PC-9 (cell line): Measurements from ENCODE around the gene BCAS3. TPM values are rescaled to one million over a fixed set of nuclear protein-coding genes. Genes with fewer than 3 reads are reported as not detected.

ENCODE experiments used
- BruUV-seq: library from RNA; stranded (reverse); fragments of 400-500 nt; replicated peaks from 2 replicates; lab custom pipeline; 2021; lab: Mats Ljungman, UMichigan
- CTCF ChIA-PET: fragments of 300-600 bp; sonication (Branson Sonifier 250); formaldehyde crosslinking; loops from one replicate; lab custom pipeline; 2022; ENCODE audit warnings: antibody characterized with exemption; lab: Charles Lee
- POLR2A ChIA-PET: fragments of 300-600 bp; sonication (Branson Sonifier 250); formaldehyde crosslinking; loops from one replicate; lab custom pipeline; 2022; ENCODE audit warnings: antibody characterized with exemption; ENCODE audit not compliant: unreplicated experiment; lab: Charles Lee
- DNase-seq, 2 experiments: peaks; one replicate each; pipeline versions ENCODE4 v3.0.0 to v3.0.0-alpha.2; 2015 to 2022; ENCODE audit warnings: mixed read lengths in 1 of 2
- H2AFZ ChIP-seq: fragments of 200-600 bp; sonication (generic); 2 replicates; pipeline ENCODE4 v1.8.1; 2017; ENCODE audit warnings: antibody characterized with exemption
- H3F3A ChIP-seq: fragments of 200-600 bp; sonication (generic); 2 replicates; pipeline ENCODE4 v1.8.1; 2017; ENCODE audit warnings: antibody characterized with exemption, mild to moderate bottlenecking, low read depth; ENCODE audit not compliant: insufficient read depth
- H3K27ac ChIP-seq: fragments of 200-600 bp; sonication (generic); 2 replicates; pipeline ENCODE4 v1.6.1; 2016; ENCODE audit warnings: mixed run types
- H3K27me3 ChIP-seq: fragments of 200-600 bp; sonication (generic); 2 replicates; pipeline ENCODE4 v1.6.1; 2016; ENCODE audit warnings: low read depth, mixed run types; ENCODE audit not compliant: insufficient read depth
- H3K36me3 ChIP-seq: fragments of 200-600 bp; sonication (generic); 2 replicates; pipeline ENCODE4 v1.6.1; 2016; ENCODE audit warnings: low read depth, mixed run types
- H3K4me1 ChIP-seq: fragments of 200-600 bp; sonication (generic); replicated peaks from 2 replicates; pipeline ENCODE4 v1.6.1; 2016; ENCODE audit warnings: mixed run types; ENCODE audit not compliant: insufficient read depth
- H3K4me2 ChIP-seq: fragments of 200-600 bp; sonication (generic); 2 replicates; pipeline ENCODE4 v1.6.1; 2017; ENCODE audit warnings: mixed run types
- H3K4me3 ChIP-seq: fragments of 200-600 bp; sonication (generic); 2 replicates; pipeline ENCODE4 v1.6.1; 2016; ENCODE audit warnings: mixed run types
- H3K79me2 ChIP-seq: fragments of 200-600 bp; sonication (generic); 2 replicates; pipeline ENCODE4 v1.6.1; 2017; ENCODE audit warnings: low read depth, mixed run types
- H3K9me2 ChIP-seq: fragments of 200-600 bp; sonication (generic); 2 replicates; pipeline ENCODE4 v1.8.1; 2017; ENCODE audit warnings: mild to moderate bottlenecking; ENCODE audit not compliant: insufficient read depth
- H3K9me3 ChIP-seq: fragments of 200-600 bp; sonication (generic); 2 replicates; pipeline ENCODE4 v1.8.1; 2016; ENCODE audit warnings: low read depth; ENCODE audit not compliant: insufficient read depth
- H4K20me1 ChIP-seq: fragments of 200-600 bp; sonication (generic); 2 replicates; pipeline ENCODE4 v1.8.1; 2017; ENCODE audit not compliant: insufficient read depth
- CTCF ChIP-seq: fragments of 200-600 bp; sonication (generic); conservative IDR thresholded peaks from 2 replicates; pipeline ENCODE4 v1.6.1; 2017; ENCODE audit warnings: mixed run types, antibody characterized with exemption, mild to moderate bottlenecking, moderate library complexity
- EZH2 ChIP-seq: fragments of 200-600 bp; sonication (generic); IDR thresholded peaks from 2 replicates; pipeline ENCODE4 v1.8.0; 2017; ENCODE audit warnings: antibody characterized with exemption, low read depth
- intact Hi-C: fragments of 100-400 bp; cut with micrococcal nuclease; formaldehyde crosslinking; loops from one replicate; pipeline ENCODE4 v1.10.0; 2022; ENCODE audit not compliant: unreplicated experiment
- total RNA-seq: library from RNA; stranded (reverse); gene quantifications from 2 replicates; pipeline ENCODE4 v1.2.3, GENCODE V29; 2021

BCAS3 gene
- total RNA-seq, 1 experiment from 2014 or later, result 26.0 TPM

DNA sequence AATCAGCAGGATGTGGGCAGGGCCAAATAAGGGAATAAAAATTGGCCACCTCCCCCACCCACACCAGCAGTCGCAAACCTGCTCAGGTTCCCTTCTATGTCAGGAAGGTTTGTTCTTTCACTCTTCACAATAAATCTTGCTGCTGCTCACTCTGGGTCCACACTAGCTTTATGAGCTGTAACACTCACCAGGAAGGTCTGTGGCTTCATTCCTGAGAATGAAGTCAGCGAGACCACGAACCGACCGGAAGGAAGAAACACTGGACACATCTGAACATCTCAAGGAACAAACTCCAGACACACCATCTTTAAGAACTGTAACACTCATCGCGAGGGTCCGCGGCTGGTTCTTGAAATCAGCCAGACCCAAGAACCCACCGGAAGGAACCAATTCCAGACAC lies 606.5 kb downstream of the BCAS3 start:
- H2AFZ ChIP-seq, result no peak overlapping the region
- POLR2A ChIA-PET, result interaction anchor here (0.7 kb wide), 1 partner anchor 68 kb away, joined by 3 read pairs; no protein-coding TSS in a partner anchor
- no peak for DNase-seq

GRCh38 chr17:61284746-61285145 lies 607.1 kb downstream of the BCAS3 start:
- Histone ChIP-seq H3K36me3 (no peaks in the 10 kb centered on the region), H3K27me3 (no peaks in the 10 kb centered on the region), H2AFZ (no peak overlapping the region), H3F3A (no peaks in the 10 kb centered on the region), H3K27ac (no peak overlapping the region), H3K4me1 (no peaks in the 10 kb centered on the region), H3K4me3 (no peak overlapping the region), H3K4me2 (no peak overlapping the region), H3K79me2 (no peaks in the 10 kb centered on the region), H4K20me1 (no peaks in the 10 kb centered on the region), H3K9me3 (no peaks in the 10 kb centered on the region), H3K9me2 (0 out of 2 replicates have a peak, but pooled peaks cover 5% of the 10 kb centered on the region)
- CTCF ChIA-PET, result no interaction called here
- POLR2A ChIA-PET, result interaction anchor here (0.7 kb wide), 1 partner anchor 67 kb away, joined by 3 read pairs; no protein-coding TSS in a partner anchor
- no peak for DNase-seq
- no peak for TF ChIP-seq EZH2
- no TSS peak for BruUV-seq
- intact Hi-C loops, result no loop called here

More for the DNA sequence above, 606.5 kb downstream of the BCAS3 start:
- Histone ChIP-seq H3K4me2 (no peak overlapping the region), H3F3A (no peaks in the 10 kb centered on the region), H3K4me3 (no peak overlapping the region), H3K9me2 (0 out of 2 replicates have a peak, but pooled peaks cover 5% of the 10 kb centered on the region), H3K79me2 (no peaks in the 10 kb centered on the region), H3K27ac (no peak overlapping the region), H3K27me3 (no peaks in the 10 kb centered on the region), H4K20me1 (no peaks in the 10 kb centered on the region), H3K36me3 (no peaks in the 10 kb centered on the region), H3K9me3 (no peaks in the 10 kb centered on the region), H3K4me1 (no peaks in the 10 kb centered on the region)
- intact Hi-C loops, result no loop called here
- TF ChIP-seq EZH2, result no peak
- TF ChIP-seq CTCF, result no peak
- CTCF ChIA-PET, result no interaction called here
- no TSS peak for BruUV-seq

- TF ChIP-seq CTCF (no peak), EZH2 (no peak)
Measured at GRCh38 chr17:61285526-61286320, 608.1 kb downstream of the BCAS3 start.

More at GRCh38 chr17:61285526-61286320, 608.1 kb downstream of the BCAS3 start:
- DNase-seq, result no peak
- Histone ChIP-seq H3K79me2 (no peaks in the 10 kb centered on the region), H3K4me3 (no peak overlapping the region), H2AFZ (no peak overlapping the region), H3K9me2 (0 out of 2 replicates have a peak, but pooled peaks cover 5% of the 10 kb centered on the region), H3F3A (no peaks in the 10 kb centered on the region), H3K27me3 (no peaks in the 10 kb centered on the region), H3K4me1 (no peaks in the 10 kb centered on the region), H3K36me3 (no peaks in the 10 kb centered on the region), H4K20me1 (no peaks in the 10 kb centered on the region), H3K27ac (no peak overlapping the region), H3K4me2 (no peak overlapping the region), H3K9me3 (no peaks in the 10 kb centered on the region)
- intact Hi-C loops, result no loop called here
- ChIA-PET CTCF (no interaction called here), POLR2A (no interaction called here)
- no TSS peak for BruUV-seq
